ENCODE measurements around the gene IGSF9B.

DNA sequence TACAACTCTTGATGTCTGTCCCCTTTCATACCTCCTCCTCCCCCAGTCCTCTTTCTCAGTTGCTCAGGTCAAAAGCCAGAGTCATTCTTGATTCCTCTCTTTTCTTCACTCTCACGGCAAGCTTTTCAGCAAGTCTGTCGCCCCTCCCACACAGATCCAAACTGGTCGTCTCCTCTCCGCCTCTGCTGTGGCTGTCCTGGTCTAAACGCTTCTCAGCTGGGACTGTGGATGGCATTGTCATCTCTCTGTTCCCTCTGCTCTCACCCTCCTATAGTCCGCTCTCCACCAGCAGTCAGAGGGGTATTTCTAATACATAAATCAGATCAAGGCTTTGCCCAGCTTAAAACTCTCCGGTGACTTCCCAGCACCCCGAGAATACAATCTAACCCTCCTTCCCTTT is 64.6 kb downstream of the IGSF9B start:
- TF ChIP-seq POLR2A (IDR thresholded peaks at IDR 0.05): no peak
- TF ChIP-seq, protein P1, sequence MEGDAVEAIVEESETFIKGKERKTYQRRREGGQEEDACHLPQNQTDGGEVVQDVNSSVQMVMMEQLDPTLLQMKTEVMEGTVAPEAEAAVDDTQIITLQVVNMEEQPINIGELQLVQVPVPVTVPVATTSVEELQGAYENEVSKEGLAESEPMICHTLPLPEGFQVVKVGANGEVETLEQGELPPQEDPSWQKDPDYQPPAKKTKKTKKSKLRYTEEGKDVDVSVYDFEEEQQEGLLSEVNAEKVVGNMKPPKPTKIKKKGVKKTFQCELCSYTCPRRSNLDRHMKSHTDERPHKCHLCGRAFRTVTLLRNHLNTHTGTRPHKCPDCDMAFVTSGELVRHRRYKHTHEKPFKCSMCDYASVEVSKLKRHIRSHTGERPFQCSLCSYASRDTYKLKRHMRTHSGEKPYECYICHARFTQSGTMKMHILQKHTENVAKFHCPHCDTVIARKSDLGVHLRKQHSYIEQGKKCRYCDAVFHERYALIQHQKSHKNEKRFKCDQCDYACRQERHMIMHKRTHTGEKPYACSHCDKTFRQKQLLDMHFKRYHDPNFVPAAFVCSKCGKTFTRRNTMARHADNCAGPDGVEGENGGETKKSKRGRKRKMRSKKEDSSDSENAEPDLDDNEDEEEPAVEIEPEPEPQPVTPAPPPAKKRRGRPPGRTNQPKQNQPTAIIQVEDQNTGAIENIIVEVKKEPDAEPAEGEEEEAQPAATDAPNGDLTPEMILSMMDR (IDR thresholded peaks at IDR 0.05): no peak
- TF ChIP-seq POLR2AphosphoS5 (IDR thresholded peaks at IDR 0.05): no peak
- TF ChIP-seq EP300 (IDR thresholded peaks at IDR 0.05): no peak

Data from suprapubic skin (tissue), 4 donors.